ENCODE measurements around the gene FGF5.

The FGF5 gene

GRCh38 chr4:80264825-80265224 lies 1.6 kb upstream of the FGF5 start:
- H3K4me1 ChIP-seq (ENCODE audit: control insufficient read depth in 2 of 2, insufficient read depth in 2 of 2, low read length in 2 of 2) = peaks cover 0 to 2% of the 10 kb centered on the region in 2 donors
- no peaks in the 10 kb centered on the region for H3K36me3 ChIP-seq (ENCODE audit: control insufficient read depth in 2 of 2, insufficient read depth in 2 of 2, low read length in 2 of 2)
- no peak overlapping the region for H3K27ac ChIP-seq (ENCODE audit: low read depth in 2 of 2, low read length in 2 of 2)
- H3K27me3 ChIP-seq (ENCODE audit: control insufficient read depth in 2 of 2, insufficient read depth in 2 of 2, low read length in 2 of 2) = peaks cover 31 to 41% of the 10 kb centered on the region in 2 donors
- no peak overlapping the region for H3K9ac ChIP-seq (ENCODE audit: low read depth in 1 of 2, low read length in 2 of 2)
- H3K9me3 ChIP-seq (ENCODE audit: control insufficient read depth in 2 of 2, low read length in 2 of 2) = no peaks in the 10 kb centered on the region
- no peak overlapping the region for H3K4me3 ChIP-seq (ENCODE audit: low read length in 2 of 2)

GRCh38 chr4:80265571-80266252 lies 752 bp upstream of the FGF5 start:
- H3K4me3 ChIP-seq (ENCODE audit: low read length in 2 of 2) = peak overlapping the region; percentile 21 to 66
- no peak overlapping the region for H3K9ac ChIP-seq (ENCODE audit: low read depth in 1 of 2, low read length in 2 of 2)
- no peaks in the 10 kb centered on the region for H3K36me3 ChIP-seq (ENCODE audit: control insufficient read depth in 2 of 2, insufficient read depth in 2 of 2, low read length in 2 of 2)
- H3K27ac ChIP-seq (ENCODE audit: low read depth in 2 of 2, low read length in 2 of 2) = no peak overlapping the region
- peaks cover 0 to 2% of the 10 kb centered on the region in 2 donors for H3K4me1 ChIP-seq (ENCODE audit: control insufficient read depth in 2 of 2, insufficient read depth in 2 of 2, low read length in 2 of 2)
- no peaks in the 10 kb centered on the region for H3K9me3 ChIP-seq (ENCODE audit: control insufficient read depth in 2 of 2, low read length in 2 of 2)
- peaks cover 31 to 41% of the 10 kb centered on the region in 2 donors for H3K27me3 ChIP-seq (ENCODE audit: control insufficient read depth in 2 of 2, insufficient read depth in 2 of 2, low read length in 2 of 2)

GRCh38 chr4:80266902-80267380 lies 477 bp downstream of the FGF5 start:
- Histone ChIP-seq H3K4me3 (ENCODE audit: low read length in 2 of 2) (peak overlapping the region in 1 of 2 donors; percentile 66), H3K9ac (ENCODE audit: low read depth in 1 of 2, low read length in 2 of 2) (no peak overlapping the region), H3K9me3 (ENCODE audit: control insufficient read depth in 2 of 2, low read length in 2 of 2) (no peaks in the 10 kb centered on the region), H3K36me3 (ENCODE audit: control insufficient read depth in 2 of 2, insufficient read depth in 2 of 2, low read length in 2 of 2) (no peaks in the 10 kb centered on the region), H3K27me3 (ENCODE audit: control insufficient read depth in 2 of 2, insufficient read depth in 2 of 2, low read length in 2 of 2) (peaks cover 31 to 38% of the 10 kb centered on the region in 2 donors), H3K4me1 (ENCODE audit: control insufficient read depth in 2 of 2, insufficient read depth in 2 of 2, low read length in 2 of 2) (peaks cover 0 to 2% of the 10 kb centered on the region in 2 donors), H3K27ac (ENCODE audit: low read depth in 2 of 2, low read length in 2 of 2) (no peak overlapping the region)

GRCh38 chr4:80268081-80268823 lies 1.8 kb downstream of the FGF5 start:
- H3K4me1 ChIP-seq (ENCODE audit: control insufficient read depth in 2 of 2, insufficient read depth in 2 of 2, low read length in 2 of 2) = peaks cover 0 to 2% of the 10 kb centered on the region in 2 donors
- H3K27me3 ChIP-seq (ENCODE audit: control insufficient read depth in 2 of 2, insufficient read depth in 2 of 2, low read length in 2 of 2) = peaks cover 31% of the 10 kb centered on the region in 2 donors
- H3K9me3 ChIP-seq (ENCODE audit: control insufficient read depth in 2 of 2, low read length in 2 of 2) = no peaks in the 10 kb centered on the region
- H3K36me3 ChIP-seq (ENCODE audit: control insufficient read depth in 2 of 2, insufficient read depth in 2 of 2, low read length in 2 of 2) = no peaks in the 10 kb centered on the region
- no peak overlapping the region for H3K9ac ChIP-seq (ENCODE audit: low read depth in 1 of 2, low read length in 2 of 2)
- H3K4me3 ChIP-seq (ENCODE audit: low read length in 2 of 2) = no peak overlapping the region
- no peak overlapping the region for H3K27ac ChIP-seq (ENCODE audit: low read depth in 2 of 2, low read length in 2 of 2)

GRCh38 chr4:80268936-80269335 lies 2.5 kb downstream of the FGF5 start:
- peaks cover 0 to 2% of the 10 kb centered on the region in 2 donors for H3K4me1 ChIP-seq (ENCODE audit: control insufficient read depth in 2 of 2, insufficient read depth in 2 of 2, low read length in 2 of 2)
- peaks cover 25 to 28% of the 10 kb centered on the region in 2 donors for H3K27me3 ChIP-seq (ENCODE audit: control insufficient read depth in 2 of 2, insufficient read depth in 2 of 2, low read length in 2 of 2)
- H3K9me3 ChIP-seq (ENCODE audit: control insufficient read depth in 2 of 2, low read length in 2 of 2) = no peaks in the 10 kb centered on the region
- no peak overlapping the region for H3K4me3 ChIP-seq (ENCODE audit: low read length in 2 of 2)
- H3K9ac ChIP-seq (ENCODE audit: low read depth in 1 of 2, low read length in 2 of 2) = no peak overlapping the region
- no peaks in the 10 kb centered on the region for H3K36me3 ChIP-seq (ENCODE audit: control insufficient read depth in 2 of 2, insufficient read depth in 2 of 2, low read length in 2 of 2)
- no peak overlapping the region for H3K27ac ChIP-seq (ENCODE audit: low read depth in 2 of 2, low read length in 2 of 2)

- Histone ChIP-seq H3K9me3 (ENCODE audit: control insufficient read depth in 2 of 2, low read length in 2 of 2) (no peaks in the 10 kb centered on the region), H3K36me3 (ENCODE audit: control insufficient read depth in 2 of 2, insufficient read depth in 2 of 2, low read length in 2 of 2) (no peaks in the 10 kb centered on the region), H3K4me1 (ENCODE audit: control insufficient read depth in 2 of 2, insufficient read depth in 2 of 2, low read length in 2 of 2) (peaks cover 0 to 2% of the 10 kb centered on the region in 2 donors), H3K27me3 (ENCODE audit: control insufficient read depth in 2 of 2, insufficient read depth in 2 of 2, low read length in 2 of 2) (peaks cover 16 to 18% of the 10 kb centered on the region in 2 donors), H3K9ac (ENCODE audit: low read depth in 1 of 2, low read length in 2 of 2) (no peak overlapping the region), H3K4me3 (ENCODE audit: low read length in 2 of 2) (no peak overlapping the region), H3K27ac (ENCODE audit: low read depth in 2 of 2, low read length in 2 of 2) (no peak overlapping the region)
Observed at GRCh38 chr4:80270321-80270720, 3.9 kb downstream of the FGF5 start.

GRCh38 chr4:80270868-80271267 lies 4.4 kb downstream of the FGF5 start:
- Histone ChIP-seq H3K27me3 (ENCODE audit: control insufficient read depth in 2 of 2, insufficient read depth in 2 of 2, low read length in 2 of 2) (peaks cover 13 to 14% of the 10 kb centered on the region in 2 donors), H3K9ac (ENCODE audit: low read depth in 1 of 2, low read length in 2 of 2) (no peak overlapping the region), H3K9me3 (ENCODE audit: control insufficient read depth in 2 of 2, low read length in 2 of 2) (no peaks in the 10 kb centered on the region), H3K36me3 (ENCODE audit: control insufficient read depth in 2 of 2, insufficient read depth in 2 of 2, low read length in 2 of 2) (no peaks in the 10 kb centered on the region), H3K27ac (ENCODE audit: low read depth in 2 of 2, low read length in 2 of 2) (no peak overlapping the region), H3K4me1 (ENCODE audit: control insufficient read depth in 2 of 2, insufficient read depth in 2 of 2, low read length in 2 of 2) (peaks cover 0 to 2% of the 10 kb centered on the region in 2 donors), H3K4me3 (ENCODE audit: low read length in 2 of 2) (no peak overlapping the region)

GRCh38 chr4:80271801-80272200 lies 5.3 kb downstream of the FGF5 start:
- no peaks in the 10 kb centered on the region for H3K9me3 ChIP-seq (ENCODE audit: control insufficient read depth in 2 of 2, low read length in 2 of 2)
- peaks cover 4 to 5% of the 10 kb centered on the region in 2 donors for H3K27me3 ChIP-seq (ENCODE audit: control insufficient read depth in 2 of 2, insufficient read depth in 2 of 2, low read length in 2 of 2)
- no peaks in the 10 kb centered on the region for H3K4me1 ChIP-seq (ENCODE audit: control insufficient read depth in 2 of 2, insufficient read depth in 2 of 2, low read length in 2 of 2)
- no peak overlapping the region for H3K9ac ChIP-seq (ENCODE audit: low read depth in 1 of 2, low read length in 2 of 2)
- H3K36me3 ChIP-seq (ENCODE audit: control insufficient read depth in 2 of 2, insufficient read depth in 2 of 2, low read length in 2 of 2) = no peaks in the 10 kb centered on the region
- no peak overlapping the region for H3K27ac ChIP-seq (ENCODE audit: low read depth in 2 of 2, low read length in 2 of 2)
- H3K4me3 ChIP-seq (ENCODE audit: low read length in 2 of 2) = no peak overlapping the region

GRCh38 chr4:80276931-80277330 lies 10.5 kb downstream of the FGF5 start:
- Histone ChIP-seq H3K9me3 (ENCODE audit: control insufficient read depth in 2 of 2, low read length in 2 of 2) (no peaks in the 10 kb centered on the region), H3K4me3 (ENCODE audit: low read length in 2 of 2) (no peak overlapping the region), H3K4me1 (ENCODE audit: control insufficient read depth in 2 of 2, insufficient read depth in 2 of 2, low read length in 2 of 2) (no peaks in the 10 kb centered on the region), H3K27me3 (ENCODE audit: control insufficient read depth in 2 of 2, insufficient read depth in 2 of 2, low read length in 2 of 2) (peaks cover 0 to 2% of the 10 kb centered on the region in 2 donors), H3K9ac (ENCODE audit: low read depth in 1 of 2, low read length in 2 of 2) (no peak overlapping the region), H3K27ac (ENCODE audit: low read depth in 2 of 2, low read length in 2 of 2) (no peak overlapping the region), H3K36me3 (ENCODE audit: control insufficient read depth in 2 of 2, insufficient read depth in 2 of 2, low read length in 2 of 2) (no peaks in the 10 kb centered on the region)

GRCh38 chr4:80279751-80280150 lies 13.3 kb downstream of the FGF5 start:
- Histone ChIP-seq H3K36me3 (ENCODE audit: control insufficient read depth in 2 of 2, insufficient read depth in 2 of 2, low read length in 2 of 2) (no peaks in the 10 kb centered on the region), H3K27ac (ENCODE audit: low read depth in 2 of 2, low read length in 2 of 2) (no peak overlapping the region), H3K4me3 (ENCODE audit: low read length in 2 of 2) (no peak overlapping the region), H3K9ac (ENCODE audit: low read depth in 1 of 2, low read length in 2 of 2) (no peak overlapping the region), H3K9me3 (ENCODE audit: control insufficient read depth in 2 of 2, low read length in 2 of 2) (no peaks in the 10 kb centered on the region), H3K4me1 (ENCODE audit: control insufficient read depth in 2 of 2, insufficient read depth in 2 of 2, low read length in 2 of 2) (no peaks in the 10 kb centered on the region), H3K27me3 (ENCODE audit: control insufficient read depth in 2 of 2, insufficient read depth in 2 of 2, low read length in 2 of 2) (peaks cover 0 to 2% of the 10 kb centered on the region in 2 donors)
